Measurements from ENCODE around the gene SLC6A17.

DNA sequence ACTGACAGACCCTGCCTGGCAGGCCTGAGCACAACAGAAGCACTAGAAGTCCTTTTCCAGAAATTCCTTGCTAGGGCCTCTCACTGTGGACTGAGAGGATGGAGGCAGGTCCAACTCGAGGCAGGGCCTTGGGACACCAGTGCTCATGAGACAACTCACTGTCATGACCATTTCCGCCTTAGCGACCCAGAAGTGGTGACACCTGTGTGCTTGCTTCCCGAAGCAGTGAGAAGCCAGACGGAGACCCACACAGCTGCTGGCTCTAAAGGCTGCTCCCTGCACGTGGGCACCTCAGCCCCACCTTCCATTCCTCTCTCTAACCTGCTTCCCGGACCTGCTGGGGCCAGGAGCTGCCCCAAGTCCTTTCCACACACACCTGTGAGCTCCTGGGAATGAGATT is 92.9 kb downstream of the SLC6A17 start:
- TF ChIP-seq, protein P1, sequence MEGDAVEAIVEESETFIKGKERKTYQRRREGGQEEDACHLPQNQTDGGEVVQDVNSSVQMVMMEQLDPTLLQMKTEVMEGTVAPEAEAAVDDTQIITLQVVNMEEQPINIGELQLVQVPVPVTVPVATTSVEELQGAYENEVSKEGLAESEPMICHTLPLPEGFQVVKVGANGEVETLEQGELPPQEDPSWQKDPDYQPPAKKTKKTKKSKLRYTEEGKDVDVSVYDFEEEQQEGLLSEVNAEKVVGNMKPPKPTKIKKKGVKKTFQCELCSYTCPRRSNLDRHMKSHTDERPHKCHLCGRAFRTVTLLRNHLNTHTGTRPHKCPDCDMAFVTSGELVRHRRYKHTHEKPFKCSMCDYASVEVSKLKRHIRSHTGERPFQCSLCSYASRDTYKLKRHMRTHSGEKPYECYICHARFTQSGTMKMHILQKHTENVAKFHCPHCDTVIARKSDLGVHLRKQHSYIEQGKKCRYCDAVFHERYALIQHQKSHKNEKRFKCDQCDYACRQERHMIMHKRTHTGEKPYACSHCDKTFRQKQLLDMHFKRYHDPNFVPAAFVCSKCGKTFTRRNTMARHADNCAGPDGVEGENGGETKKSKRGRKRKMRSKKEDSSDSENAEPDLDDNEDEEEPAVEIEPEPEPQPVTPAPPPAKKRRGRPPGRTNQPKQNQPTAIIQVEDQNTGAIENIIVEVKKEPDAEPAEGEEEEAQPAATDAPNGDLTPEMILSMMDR (IDR thresholded peaks at IDR 0.05), result no peak
- no peak for TF ChIP-seq EZH2 (IDR thresholded peaks at IDR 0.05; ENCODE audit: borderline replicate concordance, insufficient read depth, low read depth, low read length, poor library complexity, severe bottlenecking)
